AG20443 (cell line): ENCODE measurements around the gene LATS1.

Experiments used
- DNase-seq: peaks from one replicate; pipeline ENCODE4 v3.0.0; 2012; ENCODE audit warnings: low spot score, mixed read lengths

The LATS1 gene

DNA sequence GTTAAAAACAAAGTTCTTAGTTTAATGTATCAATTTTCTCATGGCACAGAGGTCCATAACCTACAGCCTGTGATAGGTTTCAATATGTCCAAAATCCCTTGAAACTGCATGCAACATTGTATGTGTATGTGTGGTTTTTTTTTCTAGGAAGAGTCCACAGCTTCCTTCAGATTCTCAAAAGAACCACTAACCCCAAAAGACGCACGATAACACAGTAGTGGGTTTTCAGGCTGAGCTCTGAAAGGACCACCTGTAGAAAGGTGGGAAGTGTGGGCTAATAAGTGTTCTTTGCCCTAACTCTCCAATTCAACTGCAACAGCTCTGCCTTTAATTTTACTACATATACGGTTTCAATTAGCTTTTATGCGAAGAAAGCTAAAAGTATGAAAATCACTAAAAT is 57.9 kb downstream of the LATS1 start:
- DNase-seq, result no peak

DNA sequence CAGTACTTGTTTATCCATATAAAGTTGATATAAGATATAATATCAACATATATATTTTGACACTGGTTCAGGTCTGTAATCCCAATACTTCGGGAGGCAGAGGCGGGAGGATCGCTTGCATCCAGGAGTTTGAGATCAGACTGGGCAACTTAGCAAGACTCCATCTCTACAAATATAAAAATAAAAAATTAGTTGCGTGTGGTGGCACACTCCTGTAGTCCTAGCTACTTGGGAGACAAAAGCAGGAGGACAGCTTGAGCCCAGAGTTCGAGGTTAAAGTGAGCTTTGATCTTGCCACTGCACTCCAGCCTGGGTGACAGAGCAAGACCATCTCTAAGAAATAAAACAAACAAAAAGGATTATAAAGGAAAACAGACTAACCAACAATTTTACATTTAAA is 60.5 kb downstream of the LATS1 start:
- no peak for DNase-seq

DNA sequence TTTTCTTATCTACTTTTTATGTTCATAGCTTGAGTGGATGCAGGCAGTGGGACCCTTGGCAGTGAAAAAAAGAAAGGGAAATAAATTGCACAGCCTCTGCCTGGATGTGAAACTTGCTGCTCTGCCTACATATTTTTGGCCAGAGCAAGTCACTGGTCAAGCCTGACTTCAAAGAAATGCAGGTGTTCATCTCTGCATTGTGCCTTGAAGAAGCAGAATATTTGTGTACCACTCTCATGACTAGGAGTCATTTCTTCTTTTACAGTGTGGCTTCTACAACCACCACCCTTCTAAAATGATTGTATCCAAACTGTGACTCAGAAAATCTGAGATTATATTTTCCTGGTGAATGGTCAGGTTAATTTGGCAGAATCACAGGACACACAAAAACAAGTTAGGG is 66.8 kb downstream of the LATS1 start:
- no peak for DNase-seq

DNA sequence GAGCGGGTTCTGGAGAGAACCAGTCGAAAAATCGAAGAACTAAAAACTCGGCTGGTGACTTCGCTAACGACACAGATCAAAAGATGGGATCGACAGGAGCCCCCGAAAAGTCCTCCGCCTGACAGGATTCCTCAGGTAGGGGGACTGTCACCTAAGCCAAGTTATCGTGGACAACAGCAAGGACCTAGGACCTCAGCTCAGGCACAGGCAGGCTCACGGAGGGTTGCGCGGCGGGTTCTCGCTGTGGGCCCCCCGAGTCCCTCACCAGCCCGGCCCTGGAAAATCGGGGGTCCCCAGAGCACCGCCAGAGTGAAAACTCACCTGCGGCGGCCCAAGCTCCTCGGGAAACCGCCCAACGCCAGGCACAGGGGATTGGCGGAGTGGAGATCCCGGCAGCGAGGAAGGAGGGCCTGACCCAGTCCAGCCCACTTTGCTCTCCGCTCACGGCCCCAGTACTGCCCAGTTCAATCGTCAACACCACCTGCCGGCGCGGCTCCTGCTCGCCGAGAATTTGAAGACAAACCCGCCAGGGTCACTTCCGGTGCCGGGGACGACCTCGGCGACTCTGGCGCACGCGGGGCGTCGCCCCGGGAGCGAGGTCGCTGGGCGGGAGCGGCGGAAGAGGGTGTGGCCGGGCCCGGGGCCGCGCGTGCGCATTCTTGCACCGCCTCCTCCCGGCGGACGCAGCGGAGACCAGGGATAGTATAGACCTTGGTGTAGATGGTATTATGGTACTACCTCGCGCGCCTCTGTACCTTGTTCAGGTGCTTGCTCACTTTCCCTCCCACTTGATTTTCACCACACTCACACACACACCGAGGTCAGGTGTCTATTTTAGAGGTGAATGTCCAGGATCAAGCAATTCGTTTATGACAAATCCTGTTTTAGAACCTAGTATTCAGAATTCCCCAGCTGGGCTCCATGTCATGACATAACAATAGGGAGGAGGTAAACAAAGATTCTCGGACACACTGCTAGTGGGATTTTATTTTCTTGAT is 69.5 kb downstream of the LATS1 start, which contains the start of gene KATNA1:
TSS of gene KATNA1 (minus strand) at position 567 of the 998 bp plus-strand sequence. CDS start 10,167 bp downstream, outside the sequence.
- DNase-seq, result peak; percentile 99

DNA sequence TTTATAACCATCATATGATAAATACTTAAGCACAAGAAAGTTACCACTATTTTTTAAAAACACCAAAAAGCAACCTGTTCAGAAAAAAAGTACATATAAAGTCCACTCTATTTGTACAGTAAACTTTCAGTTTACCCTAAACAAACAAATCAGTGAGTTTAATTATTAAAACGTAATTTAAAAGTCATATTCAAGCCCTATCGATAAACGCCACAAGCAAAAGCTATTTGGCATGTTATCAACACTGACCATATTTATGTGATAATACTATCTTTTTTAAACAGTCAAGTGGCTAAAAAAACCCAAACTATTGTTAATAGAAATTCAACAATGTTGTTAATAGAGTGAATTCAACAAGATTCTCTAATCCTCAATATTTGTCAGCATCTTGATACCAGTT is 71.3 kb downstream of the LATS1 start:
- no peak for DNase-seq

DNA sequence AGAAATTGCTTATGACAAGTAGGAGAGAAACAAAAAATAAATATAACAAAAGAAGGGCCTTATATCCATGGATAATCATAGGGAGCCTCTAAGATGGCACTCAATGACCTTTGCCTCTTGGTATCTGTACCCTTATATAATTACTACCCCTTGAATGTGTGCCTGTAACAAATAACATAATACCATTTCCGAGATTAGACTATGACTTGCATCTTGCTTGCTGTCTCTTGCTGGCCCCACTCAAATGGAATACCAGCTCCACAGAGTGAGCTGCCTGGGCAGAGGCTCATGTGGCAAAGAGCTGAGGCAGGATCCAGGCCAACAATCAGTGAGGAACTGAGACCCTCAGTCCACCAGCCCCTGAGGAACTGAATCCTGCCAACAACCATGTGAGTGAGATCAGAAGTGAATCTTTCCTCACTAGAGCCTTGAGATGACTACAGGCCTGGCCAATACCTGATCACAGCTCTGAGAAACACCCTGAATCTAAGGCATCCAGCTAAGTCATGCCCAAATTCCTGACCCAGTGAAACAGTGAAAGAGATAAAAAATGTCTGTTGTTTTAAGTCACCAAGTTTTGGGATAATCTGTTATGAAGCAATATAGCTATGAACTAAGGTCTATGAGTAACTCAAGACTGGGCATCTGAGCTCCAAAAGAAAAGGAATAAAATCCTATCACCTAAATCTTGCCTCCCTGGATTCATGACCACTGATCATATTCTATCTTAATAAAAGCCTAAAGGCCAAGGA is 74.9 kb downstream of the LATS1 start:
- DNase-seq, result peak; percentile 52

DNA sequence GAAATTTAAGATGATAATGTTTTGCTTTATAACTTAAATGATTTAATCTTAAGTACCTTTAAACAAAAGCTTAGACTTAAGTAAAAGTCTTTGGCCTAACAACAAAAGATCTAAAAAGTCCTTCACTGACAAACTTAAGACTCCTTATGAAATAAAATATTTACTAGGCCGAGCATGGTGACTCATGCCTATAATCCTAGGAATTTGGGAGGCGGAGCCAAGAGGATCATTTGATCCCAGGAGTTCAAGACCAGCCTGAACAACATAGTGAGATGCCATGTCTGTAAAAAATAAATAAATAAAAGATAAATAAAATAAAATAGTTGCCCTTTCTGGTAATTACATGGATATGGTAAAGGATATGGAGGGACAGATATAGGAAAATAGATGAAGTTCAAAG is 81.8 kb downstream of the LATS1 start:
- no peak for DNase-seq

DNA sequence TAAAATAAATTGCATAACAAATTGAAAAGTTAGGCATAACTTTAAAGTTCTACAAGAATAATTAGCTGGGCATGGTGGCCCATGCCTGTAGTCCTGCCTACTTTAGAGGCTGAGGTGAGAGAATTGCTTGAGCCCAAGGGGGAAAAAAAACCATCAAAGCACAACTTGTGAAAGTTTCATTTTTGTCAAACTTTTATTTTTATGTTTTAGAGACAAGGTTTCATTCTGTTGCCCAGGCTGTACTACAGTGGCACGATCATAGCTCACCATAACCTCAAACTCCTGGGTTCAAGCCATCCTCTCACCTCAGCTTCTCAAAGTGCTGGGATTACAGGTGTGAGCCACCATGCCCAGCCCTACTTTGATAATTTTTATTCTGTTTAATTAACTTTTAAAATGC is 83.6 kb downstream of the LATS1 start:
- DNase-seq, result no peak

DNA sequence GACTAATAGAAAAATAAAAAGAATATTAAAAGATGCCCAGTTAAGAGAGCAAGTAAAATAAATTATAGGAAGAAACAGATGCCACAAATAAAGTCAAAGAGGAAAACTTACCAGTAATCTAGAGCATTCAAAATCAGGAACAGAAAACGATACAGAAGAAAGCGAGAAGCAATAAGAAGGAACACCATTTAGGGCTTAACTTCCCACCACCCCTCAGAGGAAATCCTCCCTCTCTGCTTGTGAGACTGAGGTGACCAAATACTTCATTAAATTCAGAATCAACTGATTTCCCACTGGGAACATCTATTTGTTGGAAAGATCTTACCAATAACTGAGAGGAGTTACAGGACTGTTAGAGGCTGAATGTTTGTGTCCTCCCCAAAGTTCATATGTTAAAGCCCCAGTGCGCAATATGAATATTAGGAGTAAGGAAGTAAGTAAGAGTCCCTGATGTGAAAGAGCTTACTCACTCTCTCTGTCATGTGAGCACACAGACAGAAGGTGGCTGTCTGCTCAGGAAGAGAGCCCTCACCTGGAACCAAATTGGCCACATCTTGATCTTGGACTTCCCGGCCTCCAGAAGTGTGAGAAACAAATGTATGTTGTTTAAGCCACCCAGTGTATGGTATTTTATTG is 88.9 kb downstream of the LATS1 start:
- DNase-seq, result no peak

DNA sequence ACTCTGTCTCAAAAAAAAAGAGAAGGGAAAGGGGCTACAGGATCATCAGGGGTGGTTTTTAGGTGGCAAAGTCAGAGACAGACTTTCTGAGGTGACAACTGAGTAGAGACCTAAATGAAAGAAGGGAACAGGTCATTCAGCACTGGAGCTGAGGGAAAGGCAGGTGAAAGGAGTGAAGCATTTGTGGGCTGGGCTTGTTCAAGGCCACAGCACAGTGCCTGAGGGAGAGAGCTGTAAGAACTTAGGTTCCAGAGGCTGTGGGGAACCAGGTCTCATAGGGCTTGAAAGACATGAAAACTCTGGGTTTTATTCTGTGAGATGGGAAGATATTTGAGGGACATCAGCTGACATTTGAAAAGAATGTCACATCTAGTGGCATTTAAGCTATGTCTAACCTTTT is 90.2 kb downstream of the LATS1 start:
- no peak for DNase-seq

DNA sequence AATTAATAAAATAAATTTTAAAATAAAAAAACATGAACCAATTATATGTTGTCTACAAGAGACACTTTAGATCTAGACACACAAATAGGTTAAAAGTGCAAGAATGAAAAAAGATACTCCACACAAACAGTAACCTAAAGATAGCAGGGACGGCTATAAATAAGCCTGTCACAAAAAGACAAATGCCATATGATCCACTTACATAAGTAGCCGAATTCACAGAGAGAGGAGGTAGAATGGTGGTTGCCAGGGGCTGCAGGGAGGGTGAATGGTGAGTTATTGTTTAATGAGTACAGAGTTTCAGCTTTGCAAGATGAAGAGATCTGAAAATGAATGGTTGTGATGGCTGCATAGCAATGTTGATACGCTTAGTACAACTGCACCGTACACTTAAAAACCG is 102.1 kb downstream of the LATS1 start:
- DNase-seq, result no peak

DNA sequence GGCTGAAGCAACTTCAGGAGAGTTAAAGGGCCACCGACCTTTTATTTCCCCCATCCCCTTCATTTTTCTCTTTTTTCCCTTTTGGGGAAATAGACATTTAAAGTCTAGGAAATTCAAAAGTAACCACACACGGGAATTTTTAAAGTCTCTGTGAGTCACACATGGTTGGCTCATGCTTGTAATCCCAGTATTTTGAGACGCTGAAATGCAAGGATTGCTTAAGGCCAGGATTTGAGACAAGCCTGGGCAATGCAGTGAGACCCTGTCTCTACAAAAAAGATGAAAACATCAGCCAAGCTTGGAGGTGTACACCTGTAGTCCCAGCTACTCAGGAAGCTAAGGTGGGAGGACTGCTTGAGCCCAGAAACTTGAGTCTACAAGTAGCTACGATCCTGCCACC is 103.6 kb downstream of the LATS1 start:
- DNase-seq, result no peak

DNA sequence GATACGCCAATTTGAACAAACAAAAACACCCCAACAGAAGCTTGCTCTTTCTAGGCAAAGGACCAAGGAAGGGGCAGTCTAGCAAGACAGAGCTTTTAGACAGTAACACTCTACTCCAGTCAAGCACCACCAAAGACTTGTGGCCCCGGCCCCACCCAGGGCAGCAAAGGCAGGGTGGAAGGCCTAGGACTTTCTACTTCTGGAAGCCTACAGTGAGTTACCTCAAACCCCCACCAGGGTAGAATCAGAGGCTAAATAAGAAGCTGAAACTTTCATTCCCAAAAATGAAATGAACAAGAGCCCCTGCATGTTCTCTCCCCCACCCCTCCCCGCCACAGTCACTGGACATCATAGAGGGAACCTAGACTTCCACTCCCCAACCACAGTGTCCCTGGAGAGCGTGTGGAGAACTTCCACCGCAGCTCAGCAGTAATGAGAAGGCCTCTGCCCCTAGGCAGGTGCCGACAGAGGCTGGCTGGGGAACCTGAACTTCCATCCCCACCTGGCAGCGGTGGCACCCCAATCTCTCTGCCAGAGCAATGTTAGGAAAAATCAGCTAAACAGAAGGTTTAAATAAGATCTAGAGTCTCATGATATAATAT is 109.4 kb downstream of the LATS1 start:
- no peak for DNase-seq
